ENCODE measurements around the gene ADRA2A. TPM values are rescaled to one million over a fixed set of nuclear protein-coding genes. Genes with fewer than 3 reads are reported as not detected.

The ADRA2A gene
- total and polyA plus RNA-seq, 10 of the 15 experiments (the other 5 are each of a cell fraction or from before 2014, with no cell fraction given), result 0.08 TPM; not detected in 9

DNA sequence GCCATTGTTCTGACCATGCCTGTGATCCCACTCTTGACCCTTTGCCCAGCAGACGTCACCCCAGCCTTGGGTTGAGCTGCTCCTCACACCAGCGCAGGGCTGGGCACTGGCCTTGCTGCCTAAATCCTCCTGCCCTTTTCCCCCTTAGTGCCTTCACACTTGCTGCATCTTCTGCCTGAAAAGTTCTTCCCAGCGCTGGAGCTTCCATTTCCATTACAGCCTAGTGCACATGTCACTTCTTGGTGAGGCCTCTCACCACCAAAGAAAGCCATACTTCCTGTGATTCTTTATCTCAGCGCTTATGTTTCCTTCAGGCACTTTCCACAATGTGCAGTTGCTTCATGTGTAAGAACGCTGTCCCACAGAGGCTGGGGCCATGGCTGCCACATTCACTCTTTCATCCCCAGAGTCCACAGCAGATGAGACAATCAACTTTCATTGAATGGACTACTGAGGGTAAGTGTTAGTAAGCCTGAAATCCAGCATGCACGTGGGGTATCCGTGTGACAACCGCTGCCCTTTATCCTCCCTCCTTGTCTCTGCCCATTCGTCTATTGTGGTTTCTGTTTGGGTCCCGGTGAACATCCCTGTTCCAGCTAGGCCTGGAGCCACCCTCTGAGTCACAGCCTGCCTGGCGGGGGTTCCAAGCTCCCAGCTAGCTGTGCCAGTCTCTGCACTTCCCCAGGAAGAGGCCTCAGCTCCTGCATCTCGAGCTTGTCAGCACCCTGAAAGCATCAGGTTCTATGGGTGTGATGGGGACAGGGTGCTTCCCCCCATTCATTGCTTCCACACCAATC is 37.3 kb downstream of the ADRA2A start (continued):
- no peak for TF ChIP-seq ZNF687 (IDR thresholded peaks at IDR 0.05)

- Histone ChIP-seq H3K4me3 (no peak overlapping the region), H3K79me2 (ENCODE audit: control insufficient read depth, insufficient read depth, low read length) (no peaks in the 10 kb centered on the region), H3K27ac (ENCODE audit: control insufficient read depth, insufficient read depth) (no peak overlapping the region), H2AFZ (ENCODE audit: control insufficient read depth, low read depth, low read length) (no peak overlapping the region), H4K20me1 (ENCODE audit: control insufficient read depth, insufficient read depth) (no peaks in the 10 kb centered on the region), H3K27me3 (replicated peaks in 1 of 2; ENCODE audit: control insufficient read depth in 2 of 2, insufficient read depth in 2 of 2, low read length in 1 of 2) (no peaks in the 10 kb centered on the region; a peak in 1 of 4 replicates), H3K36me3 (ENCODE audit: control insufficient read depth in 2 of 2, insufficient read depth in 2 of 2, low read length in 1 of 2) (no peaks in the 10 kb centered on the region), H3K9ac (ENCODE audit: control insufficient read depth, insufficient read depth, low read length) (no peak overlapping the region), H3K4me2 (ENCODE audit: control insufficient read depth, insufficient read depth) (no peak overlapping the region), H3K4me1 (ENCODE audit: control insufficient read depth, insufficient read depth, low read length) (no peaks in the 10 kb centered on the region), H3K9me3 (replicated peaks; ENCODE audit: control insufficient read depth, insufficient read depth, low read length) (no peaks in the 10 kb centered on the region)
- POLR2A ChIA-PET, result no interaction called here
- 46% methylated on average over 12 of the region's 12 CpGs for WGBS (ENCODE audit: insufficient coverage, insufficient replicate concordance, low lambda C conversion rate, missing lambda C conversion rate)
- ATAC-seq (no peak), DNase-seq (ENCODE audit: low read depth, low spot score) (no peak), FAIRE-seq (no peak)
- RAD21 ChIA-PET (ENCODE audit: unreplicated experiment), result no interaction called here
- in situ Hi-C loops (cut with MboI) (no loop called here), intact Hi-C loops (cut with micrococcal nuclease; ENCODE audit: unreplicated experiment) (no loop called here)
- CTCF ChIA-PET, result no interaction called here
- SMC1A ChIA-PET (ENCODE audit: uncharacterized antibody, unreplicated experiment), result no interaction called here
- no TSS peak for BruUV-seq (replicated peaks)
- TF ChIP-seq TCF7 (IDR thresholded peaks at IDR 0.05; ENCODE audit: borderline replicate concordance) (no peak), HCFC1 (IDR thresholded peaks at IDR 0.05; ENCODE audit: low read length) (no peak), POLR2AphosphoS5 (IDR thresholded peaks at IDR 0.05; ENCODE audit: low read length) (no peak), ZNF592 (IDR thresholded peaks at IDR 0.05) (no peak), HDAC6 (IDR thresholded peaks at IDR 0.05; ENCODE audit: unreplicated experiment) (no peak), ASH2L (IDR thresholded peaks at IDR 0.05; ENCODE audit: borderline replicate concordance, low read depth) (no peak), RUNX3 (IDR thresholded peaks at IDR 0.05; ENCODE audit: low read length) (no peak), ZSCAN29 (IDR thresholded peaks at IDR 0.05) (no peak), NR2C2 (IDR thresholded peaks at IDR 0.05; ENCODE audit: borderline replicate concordance, control insufficient read depth, insufficient read length, low read depth) (no peak), RFX5 (IDR thresholded peaks at IDR 0.05; ENCODE audit: low read depth, low read length) (no peak), SUZ12 (IDR thresholded peaks at IDR 0.05; ENCODE audit: unreplicated experiment) (no peak), SUPT20H (IDR thresholded peaks at IDR 0.05; ENCODE audit: borderline replicate concordance, control insufficient read depth, low read depth, low read length) (no peak), RAD51 (IDR thresholded peaks at IDR 0.05) (no peak)
Observed at GRCh38 chr10:111114758-111115500, 38.1 kb downstream of the ADRA2A start.

Measured in GM12878 (cell line).